A673 (cell line): Measurements from ENCODE around the gene GRAMD2A.

Experiments
- EZH2 ChIP-seq: fragments of 200-600 bp; sonication (generic); IDR thresholded peaks from 2 replicates; pipeline ENCODE4 v1.6.1; 2017; ENCODE audit warnings: borderline replicate concordance, low read depth, mild to moderate bottlenecking, mixed read lengths, antibody characterized with exemption, low read length; ENCODE audit not compliant: poor library complexity, severe bottlenecking
- TF ChIP-seq, protein P1 (sequence below): fragments of 300-800, 200-600 bp; sonication (generic); conservative IDR thresholded peaks from 2 replicates; pipeline ENCODE4 v1.5.1; 2017; ENCODE audit warnings: low read depth, mild to moderate bottlenecking, antibody characterized with exemption, low read length, moderate library complexity, mixed read lengths

DNA sequence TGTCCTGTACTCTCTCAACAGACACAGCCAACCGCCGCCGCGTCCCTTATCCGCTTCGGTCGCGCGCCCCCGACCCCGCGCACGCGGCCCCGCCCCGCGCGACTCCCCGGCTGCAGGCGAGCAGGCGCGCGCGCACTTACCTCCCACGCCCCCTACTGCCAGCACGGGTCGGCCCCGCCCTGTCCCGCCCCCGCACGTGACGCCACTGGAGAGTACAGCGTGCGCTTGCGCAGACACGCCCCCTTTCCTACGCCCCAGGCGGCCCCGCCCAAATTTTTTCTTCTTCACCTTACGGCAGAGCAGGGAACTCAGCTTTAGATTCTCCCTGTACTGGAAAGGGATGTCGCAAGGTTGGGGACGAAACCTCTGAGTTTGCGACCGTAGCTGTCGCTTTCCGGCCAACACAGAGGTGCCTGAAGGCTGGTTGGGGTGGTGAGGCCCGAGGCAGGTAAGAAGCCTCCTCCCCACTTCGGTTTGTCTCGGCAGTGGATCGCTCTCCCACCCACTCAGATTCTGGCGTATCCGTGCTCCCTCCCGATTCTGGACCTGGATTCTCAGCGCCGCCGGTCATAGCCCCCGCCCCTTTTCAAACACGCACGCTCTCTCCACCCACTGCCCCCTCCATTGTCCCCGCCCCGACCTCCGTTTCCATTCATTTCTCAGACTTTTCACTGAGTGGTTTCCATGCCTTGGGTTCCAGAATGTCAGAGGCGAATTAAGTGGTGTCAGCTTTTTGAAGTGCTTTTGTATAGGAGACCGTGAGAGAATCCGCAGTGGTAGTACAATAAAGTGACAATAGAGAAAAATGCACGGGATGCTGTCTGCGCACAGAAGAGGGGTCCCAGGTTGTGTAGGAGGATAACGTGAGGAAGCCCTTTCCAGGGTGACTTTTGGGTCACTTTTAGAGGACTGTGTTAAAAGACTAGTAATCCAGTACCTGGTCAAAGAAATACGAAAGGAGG is 79.3 kb downstream of the GRAMD2A start, which contains the start of the genes MYO9A and SENP8:
- TF ChIP-seq, protein P1, sequence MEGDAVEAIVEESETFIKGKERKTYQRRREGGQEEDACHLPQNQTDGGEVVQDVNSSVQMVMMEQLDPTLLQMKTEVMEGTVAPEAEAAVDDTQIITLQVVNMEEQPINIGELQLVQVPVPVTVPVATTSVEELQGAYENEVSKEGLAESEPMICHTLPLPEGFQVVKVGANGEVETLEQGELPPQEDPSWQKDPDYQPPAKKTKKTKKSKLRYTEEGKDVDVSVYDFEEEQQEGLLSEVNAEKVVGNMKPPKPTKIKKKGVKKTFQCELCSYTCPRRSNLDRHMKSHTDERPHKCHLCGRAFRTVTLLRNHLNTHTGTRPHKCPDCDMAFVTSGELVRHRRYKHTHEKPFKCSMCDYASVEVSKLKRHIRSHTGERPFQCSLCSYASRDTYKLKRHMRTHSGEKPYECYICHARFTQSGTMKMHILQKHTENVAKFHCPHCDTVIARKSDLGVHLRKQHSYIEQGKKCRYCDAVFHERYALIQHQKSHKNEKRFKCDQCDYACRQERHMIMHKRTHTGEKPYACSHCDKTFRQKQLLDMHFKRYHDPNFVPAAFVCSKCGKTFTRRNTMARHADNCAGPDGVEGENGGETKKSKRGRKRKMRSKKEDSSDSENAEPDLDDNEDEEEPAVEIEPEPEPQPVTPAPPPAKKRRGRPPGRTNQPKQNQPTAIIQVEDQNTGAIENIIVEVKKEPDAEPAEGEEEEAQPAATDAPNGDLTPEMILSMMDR: no peak
- TF ChIP-seq EZH2: no peak
